Central memory CD4-positive, alpha-beta T cell (primary cell): ENCODE data around the gene FOSL2.

Experiments
- DNase-seq: peaks from one replicate; pipeline ENCODE4 v3.0.0; 2022

FOSL2 gene

DNA sequence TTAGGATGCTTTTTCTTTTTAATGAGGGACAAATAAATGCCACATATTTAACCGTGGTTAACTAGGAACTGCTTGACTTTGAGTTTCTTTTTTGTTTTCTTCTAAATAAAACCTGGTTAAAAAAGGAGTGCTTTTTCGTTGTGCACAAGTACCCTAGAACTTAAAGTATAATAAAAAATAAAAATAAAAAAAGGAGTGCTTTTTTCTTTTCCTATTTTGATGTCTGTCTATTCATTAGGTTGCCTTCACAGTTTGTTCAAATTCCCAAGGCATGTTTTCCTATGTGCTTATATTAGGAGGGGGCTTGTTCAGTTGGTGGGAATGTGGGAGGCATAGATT lies 4.4 kb downstream of the FOSL2 start:
- DNase-seq = no peak

DNA sequence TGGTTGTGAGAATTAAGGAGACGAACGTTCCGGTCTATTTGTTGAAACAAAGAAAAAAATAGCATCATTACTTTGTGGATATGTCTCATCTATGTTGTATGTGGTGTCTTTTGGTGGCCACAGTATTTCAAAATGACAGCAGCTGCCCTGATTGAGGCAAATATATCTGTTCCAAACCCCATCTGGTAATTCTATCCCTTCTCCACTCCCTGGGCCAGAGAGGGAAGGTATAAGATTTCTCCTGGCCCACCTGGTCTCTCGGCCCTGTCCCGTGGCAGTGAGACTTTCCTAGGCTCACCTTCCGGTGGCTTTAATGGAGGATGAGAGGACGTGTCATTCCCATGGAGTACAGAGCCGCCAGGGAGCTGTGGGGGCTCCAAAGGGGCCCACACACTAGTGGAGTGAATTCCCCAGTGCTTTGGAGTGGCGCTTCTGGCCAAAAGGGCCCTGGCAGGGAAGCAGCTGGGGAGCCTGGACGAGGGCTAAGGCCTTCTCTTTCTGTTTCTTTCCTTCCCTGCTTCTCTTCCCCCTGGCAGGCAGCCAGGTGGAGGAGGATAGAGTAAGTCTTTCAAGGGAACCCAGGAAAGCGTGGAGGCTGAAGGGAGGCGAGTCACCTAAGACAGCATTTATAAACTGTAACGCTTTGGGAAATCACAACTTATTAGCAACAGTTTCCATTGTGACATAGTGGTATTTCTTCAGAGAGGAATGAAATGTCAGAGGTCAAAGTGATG lies 5.6 kb downstream of the FOSL2 start:
- DNase-seq = no peak

DNA sequence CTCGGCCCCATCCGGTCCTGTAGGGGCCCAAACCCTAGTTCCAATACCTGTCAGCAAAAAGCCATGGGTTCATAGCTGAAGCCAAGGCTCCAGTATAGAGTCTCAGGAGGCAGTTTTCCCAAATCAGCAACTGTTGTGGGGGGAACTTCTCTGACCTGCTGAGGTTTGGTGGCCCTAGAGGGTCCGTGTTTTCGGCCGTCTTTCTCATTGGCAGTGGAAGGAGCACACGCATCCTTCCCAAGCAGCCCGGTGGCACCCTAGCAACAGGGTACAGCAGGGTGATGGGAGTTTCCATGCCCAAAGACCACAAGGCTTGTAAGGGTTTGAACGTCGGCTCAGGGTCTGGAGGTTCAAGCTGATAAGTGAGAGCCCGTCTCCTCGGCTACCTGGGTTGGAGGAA lies 6.6 kb downstream of the FOSL2 start:
- DNase-seq = no peak

DNA sequence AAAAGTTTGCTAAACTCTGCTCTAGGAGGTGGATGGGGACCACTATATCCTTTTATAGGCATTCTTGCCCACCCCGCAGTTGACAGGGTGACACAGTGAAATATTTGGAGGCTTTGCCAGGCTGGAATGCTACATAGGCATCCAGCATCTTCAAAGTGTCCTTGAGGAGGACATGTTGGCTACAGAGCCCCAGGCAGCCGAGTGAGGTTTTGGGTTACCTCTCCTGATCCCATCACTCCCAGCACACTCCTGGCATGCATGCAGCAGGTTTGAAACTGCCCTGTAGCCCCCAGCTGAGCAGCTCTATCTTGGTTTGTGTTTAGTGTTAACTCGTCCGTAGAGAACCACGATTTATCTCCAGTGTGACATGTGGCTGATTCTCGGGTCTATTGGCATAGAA lies 7.3 kb downstream of the FOSL2 start:
- no peak for DNase-seq

DNA sequence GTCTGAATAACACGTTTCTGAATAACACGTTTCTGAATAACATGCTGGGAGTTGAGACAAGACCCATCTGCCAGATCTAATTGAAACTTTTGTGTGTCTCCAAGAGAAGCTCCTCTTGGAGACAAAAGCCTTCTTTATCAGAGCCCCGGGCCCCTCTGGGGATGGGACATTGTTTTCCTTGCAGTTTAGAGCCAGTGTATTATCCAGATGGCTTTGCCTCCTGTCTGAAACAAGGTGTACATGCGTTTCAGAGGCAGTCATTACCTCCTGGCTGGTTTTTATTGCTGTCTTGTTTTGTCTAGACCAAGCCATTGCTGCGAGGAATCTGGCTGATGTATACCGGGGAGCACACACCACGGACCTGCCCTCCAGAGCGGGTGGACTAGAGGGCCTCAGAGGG lies 7.8 kb downstream of the FOSL2 start:
- DNase-seq = no peak

DNA sequence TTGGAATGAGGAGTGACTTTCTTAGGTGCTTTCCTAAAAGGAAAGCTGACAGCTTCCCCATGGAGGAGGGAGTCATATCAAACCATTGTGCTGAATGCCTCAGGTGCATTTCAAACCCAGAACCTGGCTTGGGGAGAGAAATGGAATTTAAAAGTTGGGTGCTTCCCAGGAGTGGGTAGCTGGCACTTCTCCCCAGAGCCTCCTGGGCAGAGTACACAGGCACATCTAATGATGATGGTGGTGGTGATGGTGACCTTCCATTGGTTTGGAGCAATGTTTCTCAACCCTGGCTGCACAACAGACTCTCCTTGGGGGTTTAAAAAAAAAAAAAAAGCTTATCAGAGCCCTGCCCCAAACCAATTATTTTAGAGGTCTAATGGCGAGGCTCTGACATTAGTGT lies 8.3 kb downstream of the FOSL2 start:
- DNase-seq = no peak

DNA sequence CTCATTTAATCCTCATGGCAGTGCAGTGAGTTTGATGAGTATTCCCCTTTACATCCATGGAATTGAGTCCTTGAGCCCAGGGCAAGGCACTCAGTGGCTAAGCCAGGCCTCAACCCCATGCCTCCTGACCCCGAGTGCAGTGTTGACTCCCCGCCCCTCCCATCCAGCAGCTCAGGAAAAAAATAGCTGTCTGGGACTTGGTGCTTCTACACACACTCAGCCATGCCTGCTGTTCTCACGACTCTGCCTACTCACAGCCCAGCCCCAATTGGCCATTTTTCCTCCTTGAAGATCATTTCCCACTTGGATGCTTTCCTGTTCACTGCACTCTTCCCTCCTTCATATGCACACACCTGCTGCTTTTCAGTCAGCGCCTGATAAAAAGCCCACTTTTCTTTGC lies 8.8 kb downstream of the FOSL2 start:
- DNase-seq = no peak

DNA sequence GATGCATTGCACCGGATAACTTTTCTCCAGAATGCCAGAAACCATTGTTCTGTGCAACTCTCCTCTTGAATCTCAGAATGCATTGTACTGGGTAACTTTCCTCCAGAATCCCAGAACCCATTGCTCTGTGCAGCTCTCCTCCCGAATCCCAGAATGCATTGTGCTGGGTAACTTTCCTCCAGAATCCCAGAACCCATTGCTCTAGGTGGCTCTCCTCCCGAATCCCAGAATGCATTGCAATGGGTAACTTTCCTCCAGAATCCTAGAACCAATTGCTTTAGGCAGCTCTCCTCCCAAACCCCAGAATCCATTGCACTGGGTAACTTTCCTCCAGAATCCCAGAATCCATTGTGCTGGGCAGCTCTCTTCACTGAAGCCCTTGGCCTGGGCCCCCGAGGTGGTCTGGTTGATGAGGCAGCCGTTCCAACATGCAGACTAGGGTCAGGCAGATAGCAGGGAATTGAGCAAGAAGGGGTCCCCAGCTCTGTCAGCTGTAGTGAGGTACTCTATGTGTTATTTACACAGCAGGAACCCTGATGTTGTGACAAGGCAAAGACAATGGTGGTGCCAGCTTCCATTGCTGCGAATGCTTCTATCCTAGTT lies 9.4 kb downstream of the FOSL2 start:
- DNase-seq = no peak

DNA sequence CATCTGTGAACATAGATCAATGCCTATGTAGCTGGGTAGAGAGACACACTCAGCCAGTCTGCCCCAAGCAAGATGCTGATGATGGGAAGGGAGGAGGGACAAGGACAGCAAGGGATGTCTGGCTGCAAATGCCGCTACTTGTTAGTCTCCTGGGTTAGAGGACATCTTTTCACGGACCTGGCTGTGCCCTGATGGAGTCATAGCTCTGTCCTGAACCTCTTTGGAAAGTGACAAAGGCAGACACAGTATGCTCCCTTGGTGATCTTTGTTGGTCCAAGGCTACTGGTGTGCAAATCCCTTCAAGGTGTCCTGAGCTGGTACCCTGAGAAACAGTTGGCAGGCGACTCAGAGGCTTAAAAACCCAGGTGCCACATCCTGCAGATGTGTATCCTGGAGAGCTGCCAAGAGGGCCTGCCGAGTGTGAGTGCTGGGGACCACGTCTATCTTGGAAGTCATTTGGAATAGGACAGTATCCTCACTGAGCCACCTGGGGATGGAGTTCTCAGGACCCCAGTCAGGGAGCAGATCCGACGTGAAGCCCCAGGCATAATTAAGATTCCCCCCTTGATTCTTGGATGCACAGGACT lies 10.8 kb downstream of the FOSL2 start:
- DNase-seq = no peak

DNA sequence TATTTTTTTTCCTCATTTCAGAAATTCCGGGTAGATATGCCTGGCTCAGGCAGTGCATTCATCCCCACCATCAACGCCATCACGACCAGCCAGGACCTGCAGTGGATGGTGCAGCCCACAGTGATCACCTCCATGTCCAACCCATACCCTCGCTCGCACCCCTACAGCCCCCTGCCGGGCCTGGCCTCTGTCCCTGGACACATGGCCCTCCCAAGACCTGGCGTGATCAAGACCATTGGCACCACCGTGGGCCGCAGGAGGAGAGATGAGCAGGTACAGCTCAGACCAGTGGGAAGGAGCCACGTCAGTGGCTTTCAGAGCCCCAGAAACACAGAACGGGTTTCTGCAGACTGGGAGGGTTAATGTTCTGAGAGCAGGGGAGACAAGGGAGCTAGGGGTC lies 11.4 kb downstream of the FOSL2 start:
- no peak for DNase-seq

DNA sequence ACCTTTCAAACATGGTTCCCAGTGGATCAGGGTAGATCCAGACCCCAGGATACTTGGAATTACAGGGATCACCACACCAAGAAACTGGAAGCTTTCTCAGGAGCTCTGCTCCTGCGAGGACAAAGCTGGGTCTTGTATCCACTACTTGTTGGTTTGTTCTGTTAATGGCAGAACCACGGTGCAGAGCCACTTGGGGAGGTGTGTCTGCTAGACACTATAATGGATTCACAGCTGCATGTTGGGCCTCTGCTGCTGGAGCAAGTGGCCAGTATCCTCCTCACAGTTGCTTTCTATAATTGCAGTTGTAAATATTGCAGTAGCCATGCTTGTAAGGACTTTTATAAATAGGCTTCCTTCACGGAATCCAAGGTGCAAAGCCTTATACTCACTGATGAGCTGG lies 12.9 kb downstream of the FOSL2 start:
- no peak for DNase-seq

DNA sequence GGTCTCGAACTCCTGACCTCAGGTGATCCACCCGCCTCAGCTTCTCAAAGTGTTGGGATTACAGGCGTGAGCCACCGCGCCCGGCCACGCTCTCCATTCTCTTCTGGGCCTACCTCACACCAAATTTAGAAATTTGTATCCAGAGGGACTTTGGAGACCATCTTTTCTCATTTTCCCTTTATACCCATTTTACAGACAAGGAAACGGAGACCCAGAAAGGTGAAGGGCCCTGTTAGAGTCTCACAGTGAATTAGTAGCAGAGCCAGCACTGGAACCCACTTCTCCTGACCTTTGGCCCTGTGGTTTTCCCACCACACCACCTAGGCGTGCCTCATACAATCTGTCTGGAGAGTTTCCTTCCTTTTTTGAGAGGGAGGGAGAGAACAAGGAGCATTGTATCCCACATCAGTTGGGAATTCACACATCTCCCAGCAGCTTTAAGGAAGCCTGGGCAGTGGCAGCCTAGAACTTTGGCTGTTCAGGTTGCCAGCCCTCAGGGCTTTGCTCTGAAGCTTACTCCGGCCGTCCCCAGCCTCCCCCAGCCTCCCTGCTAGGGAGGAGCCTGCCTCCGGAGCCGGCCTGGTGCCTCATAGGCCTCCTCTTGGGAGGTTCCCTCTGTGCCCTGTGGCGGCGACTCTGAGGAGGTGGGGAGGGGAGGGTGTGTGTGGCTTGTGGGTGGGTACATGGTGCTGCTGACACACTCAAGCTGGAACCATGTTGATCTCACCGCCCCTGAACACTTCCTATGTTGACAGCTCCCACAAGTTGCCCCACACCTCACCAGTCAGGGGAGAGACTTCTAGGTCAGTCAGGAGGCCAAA lies 13.8 kb downstream of the FOSL2 start:
- DNase-seq = peak; percentile 73

DNA sequence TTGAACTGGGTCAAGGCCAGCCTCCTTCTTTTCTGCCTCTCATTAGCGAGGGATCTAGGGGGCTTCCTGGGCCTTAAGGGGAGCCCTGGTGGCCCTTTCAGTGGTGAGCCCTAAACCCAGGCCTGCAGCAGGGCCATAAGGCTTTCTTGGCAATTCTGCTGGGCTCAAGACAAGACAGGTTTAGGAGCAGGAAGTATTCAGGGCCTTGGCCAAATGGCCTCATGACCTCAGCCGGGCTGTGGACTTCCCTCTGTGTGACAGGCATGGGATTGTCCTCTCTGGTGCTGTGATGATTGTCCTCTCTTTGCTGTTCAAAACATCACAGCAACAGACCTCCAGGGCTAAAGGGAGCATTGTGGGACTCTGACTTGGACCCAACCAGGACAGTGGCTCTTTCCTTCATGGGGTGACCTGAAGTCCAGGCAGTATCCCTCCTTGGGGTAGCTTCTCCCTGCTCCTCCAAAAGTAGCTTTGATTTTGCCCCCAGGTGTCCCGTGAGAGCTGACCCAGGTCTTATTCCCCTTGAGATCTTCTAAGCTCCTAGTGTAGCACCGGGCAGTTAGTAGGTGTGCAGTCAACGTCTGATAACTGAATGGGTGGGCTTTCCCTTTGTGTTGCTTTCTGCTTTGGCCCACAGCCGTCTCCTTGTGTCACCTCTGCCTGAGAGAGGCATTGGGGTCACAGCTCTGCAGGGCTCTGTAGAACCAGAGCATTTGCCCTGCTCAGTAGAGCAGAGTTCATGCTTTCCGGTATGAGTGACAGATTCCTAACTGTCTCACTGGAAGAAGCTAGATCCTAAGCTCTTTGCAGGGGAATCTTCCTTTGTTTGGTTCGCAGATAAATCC lies 14.7 kb downstream of the FOSL2 start:
- DNase-seq = no peak

DNA sequence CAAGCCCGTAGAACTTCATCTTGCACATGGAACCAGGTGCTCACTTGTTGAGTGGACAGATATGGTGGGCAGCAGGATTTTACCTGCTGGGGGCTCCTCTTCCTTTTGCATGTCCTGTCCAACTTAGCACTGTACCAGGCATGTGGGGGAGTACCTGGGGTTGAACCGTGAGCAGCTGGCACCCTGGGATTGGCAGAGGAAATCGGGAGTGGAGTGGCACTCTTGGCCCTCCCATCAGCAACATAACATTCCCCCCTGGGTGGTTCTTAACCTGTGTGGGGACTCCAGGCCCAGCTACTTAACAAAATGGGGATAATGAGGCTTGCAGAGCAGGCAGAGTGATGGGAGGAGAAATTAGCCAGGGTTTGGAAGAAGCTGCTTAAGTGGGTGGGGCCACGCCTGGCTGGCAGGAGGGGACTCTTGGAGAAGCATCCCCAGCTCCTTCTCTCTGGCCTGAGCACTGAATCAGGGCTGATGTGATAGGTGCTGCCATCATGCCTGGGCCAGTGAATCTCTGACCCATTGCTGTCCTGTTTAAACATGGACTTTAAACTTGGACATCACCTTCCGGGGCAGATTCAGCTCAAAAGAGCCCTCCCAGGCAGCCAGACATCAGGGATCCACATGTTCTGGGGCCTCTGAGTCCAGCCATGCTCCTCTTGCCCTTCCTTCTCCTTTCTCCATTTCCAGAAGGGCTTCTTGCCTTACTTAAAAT lies 15.5 kb downstream of the FOSL2 start:
- no peak for DNase-seq

DNA sequence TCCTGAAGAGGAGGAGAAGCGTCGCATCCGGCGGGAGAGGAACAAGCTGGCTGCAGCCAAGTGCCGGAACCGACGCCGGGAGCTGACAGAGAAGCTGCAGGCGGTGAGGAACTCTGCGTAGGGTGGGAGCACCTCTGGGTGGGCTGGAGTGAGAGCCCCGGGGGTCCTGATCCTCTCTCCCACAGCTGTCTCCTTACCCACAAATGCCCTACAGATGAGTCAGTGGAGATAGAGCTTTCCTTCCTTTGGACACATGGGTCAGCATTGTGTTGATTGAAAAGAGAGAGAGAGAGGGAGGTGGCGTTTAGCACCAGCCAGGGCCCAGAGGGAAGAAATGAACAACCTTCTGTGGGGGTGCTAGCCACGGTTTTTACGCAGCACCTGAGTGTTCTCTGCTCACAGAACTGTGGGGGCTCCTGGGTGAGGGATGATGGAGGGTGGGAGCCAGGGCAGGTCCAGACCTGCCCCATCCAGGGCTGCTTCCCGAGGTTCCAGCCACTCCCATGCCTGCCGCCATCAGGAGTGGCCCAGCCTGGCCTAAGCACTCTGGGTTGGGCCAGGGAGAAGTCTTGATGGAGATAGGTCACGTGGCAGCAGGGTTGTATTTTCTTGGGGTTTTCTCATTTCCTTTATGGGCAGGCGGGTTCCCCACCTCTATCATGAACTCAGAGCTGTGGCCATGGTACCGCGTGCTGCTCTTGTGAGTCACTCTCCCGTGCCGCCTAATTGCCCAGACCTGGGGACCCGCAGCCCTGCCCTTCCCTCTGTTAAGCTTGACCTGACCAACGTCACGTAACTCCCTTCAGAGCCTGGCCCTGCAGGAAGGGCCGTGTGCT lies 16.3 kb downstream of the FOSL2 start:
- DNase-seq = peak; percentile 80

DNA sequence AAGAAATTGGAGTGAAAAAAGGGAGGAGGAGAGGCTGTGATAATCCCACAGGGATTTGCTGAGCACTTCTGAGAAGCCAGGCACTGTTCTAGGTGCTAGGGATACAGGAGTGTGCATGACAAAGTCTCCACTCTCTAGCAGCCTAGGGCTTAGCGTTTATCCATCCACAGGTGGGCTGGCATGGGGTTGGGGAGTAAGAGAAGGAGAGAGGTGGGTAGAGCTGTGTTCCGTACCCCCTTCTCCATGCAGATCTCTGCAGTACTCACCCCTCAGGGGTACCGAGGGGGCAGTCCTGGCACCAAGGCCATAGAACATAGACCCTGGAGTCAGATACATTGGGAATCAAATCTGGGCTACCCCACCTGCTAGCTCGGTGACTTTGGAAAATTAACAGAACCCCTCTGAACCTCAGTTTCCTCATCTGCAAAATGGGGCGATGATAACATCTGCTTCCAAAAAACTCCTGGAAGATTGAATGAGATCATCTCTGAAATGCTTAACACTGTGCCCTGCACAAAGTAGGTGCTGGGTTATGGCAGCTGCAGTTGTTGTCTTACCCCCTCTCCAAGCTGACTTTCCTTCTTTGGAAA lies 18.6 kb downstream of the FOSL2 start:
- no peak for DNase-seq

DNA sequence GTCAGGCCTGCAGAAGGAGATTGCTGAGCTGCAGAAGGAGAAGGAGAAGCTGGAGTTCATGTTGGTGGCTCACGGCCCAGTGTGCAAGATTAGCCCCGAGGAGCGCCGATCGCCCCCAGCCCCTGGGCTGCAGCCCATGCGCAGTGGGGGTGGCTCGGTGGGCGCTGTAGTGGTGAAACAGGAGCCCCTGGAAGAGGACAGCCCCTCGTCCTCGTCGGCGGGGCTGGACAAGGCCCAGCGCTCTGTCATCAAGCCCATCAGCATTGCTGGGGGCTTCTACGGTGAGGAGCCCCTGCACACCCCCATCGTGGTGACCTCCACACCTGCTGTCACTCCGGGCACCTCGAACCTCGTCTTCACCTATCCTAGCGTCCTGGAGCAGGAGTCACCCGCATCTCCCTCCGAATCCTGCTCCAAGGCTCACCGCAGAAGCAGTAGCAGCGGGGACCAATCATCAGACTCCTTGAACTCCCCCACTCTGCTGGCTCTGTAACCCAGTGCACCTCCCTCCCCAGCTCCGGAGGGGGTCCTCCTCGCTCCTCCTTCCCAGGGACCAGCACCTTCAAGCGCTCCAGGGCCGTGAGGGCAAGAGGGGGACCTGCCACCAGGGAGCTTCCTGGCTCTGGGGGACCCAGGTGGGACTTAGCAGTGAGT lies 19.4 kb downstream of the FOSL2 start:
- DNase-seq = no peak

DNA sequence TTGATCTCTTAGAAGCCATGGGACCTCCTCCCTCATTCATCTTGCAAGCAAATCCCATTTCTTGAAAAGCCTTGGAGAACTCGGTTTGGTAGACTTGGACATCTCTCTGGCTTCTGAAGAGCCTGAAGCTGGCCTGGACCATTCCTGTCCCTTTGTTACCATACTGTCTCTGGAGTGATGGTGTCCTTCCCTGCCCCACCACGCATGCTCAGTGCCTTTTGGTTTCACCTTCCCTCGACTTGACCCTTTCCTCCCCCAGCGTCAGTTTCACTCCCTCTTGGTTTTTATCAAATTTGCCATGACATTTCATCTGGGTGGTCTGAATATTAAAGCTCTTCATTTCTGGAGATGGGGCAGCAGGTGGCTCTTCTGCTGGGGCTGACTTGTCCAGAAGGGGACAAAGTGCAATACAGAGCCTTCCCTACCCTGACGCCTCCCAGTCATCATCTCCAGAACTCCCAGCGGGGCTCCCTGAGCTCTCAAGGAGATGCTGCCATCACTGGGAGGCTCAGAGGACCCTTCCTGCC lies 20.0 kb downstream of the FOSL2 start:
- DNase-seq = no peak

DNA sequence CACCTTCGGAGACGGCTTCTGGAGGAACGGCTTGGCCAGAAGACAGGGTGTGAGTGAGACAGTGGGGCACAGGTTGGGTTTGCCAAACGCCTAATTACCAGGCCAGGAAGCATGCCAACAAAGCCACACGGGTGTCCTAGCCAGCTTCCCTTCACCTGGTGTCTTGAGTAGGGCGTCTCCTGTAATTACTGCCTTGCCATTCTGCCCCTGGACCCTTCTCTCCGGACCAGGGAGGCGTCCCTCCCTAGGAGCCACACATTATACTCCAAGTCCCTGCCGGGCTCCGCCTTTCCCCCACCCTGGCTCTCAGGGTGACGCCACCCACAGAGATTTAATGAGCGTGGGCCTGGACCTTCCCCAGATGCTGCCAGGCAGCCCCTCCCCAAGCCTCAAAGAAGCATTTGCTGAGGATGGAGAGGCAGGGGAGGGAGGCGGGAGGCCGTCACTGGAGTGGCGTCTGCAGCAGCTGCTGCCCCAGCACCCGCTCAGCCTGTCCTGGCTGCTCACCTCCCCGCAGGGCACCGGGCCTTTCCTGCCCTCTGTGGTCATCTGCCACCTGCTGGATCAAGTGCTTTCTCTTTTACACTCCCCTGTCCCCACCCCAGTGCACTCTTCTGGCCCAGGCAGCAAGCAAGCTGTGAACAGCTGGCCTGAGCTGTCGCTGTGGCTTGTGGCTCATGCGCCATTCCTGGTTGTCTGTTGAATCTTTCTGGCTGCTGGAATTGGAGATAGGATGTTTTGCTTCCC lies 20.7 kb downstream of the FOSL2 start:
- DNase-seq = no peak
